Ishikawa (cell line): ENCODE data around the gene PDCD11.

Source experiments
- CEBPB ChIP-seq: IDR thresholded peaks from 2 replicates; pipeline ENCODE4 v1.6.1; 2012
- CREB1 ChIP-seq: IDR thresholded peaks from 2 replicates; pipeline ENCODE4 v1.6.1; 2012; ENCODE audit warnings: low read depth
- EGR1 ChIP-seq: IDR thresholded peaks from 2 replicates; pipeline ENCODE4 v1.6.1; 2012
- EP300 ChIP-seq: IDR thresholded peaks from 2 replicates; pipeline ENCODE4 v1.6.1; 2012; ENCODE audit warnings: borderline replicate concordance
- FOXM1 ChIP-seq: IDR thresholded peaks from 2 replicates; pipeline ENCODE4 v1.6.1; 2012; ENCODE audit warnings: low read depth, borderline replicate concordance
- MAX ChIP-seq: IDR thresholded peaks from 2 replicates; pipeline ENCODE4 v1.6.1; 2012
- NFIC ChIP-seq: IDR thresholded peaks from 2 replicates; pipeline ENCODE4 v1.6.1; 2012
- RAD21 ChIP-seq: IDR thresholded peaks from 2 replicates; pipeline ENCODE4 v1.6.1; 2012; ENCODE audit warnings: low read depth
- REST ChIP-seq: IDR thresholded peaks from 2 replicates; pipeline ENCODE4 v1.6.1; 2012; ENCODE audit warnings: low read depth, mild to moderate bottlenecking
- TAF1 ChIP-seq: IDR thresholded peaks from 2 replicates; pipeline ENCODE4 v1.6.1; 2012; ENCODE audit warnings: low read depth, mild to moderate bottlenecking
- TCF12 ChIP-seq: IDR thresholded peaks from 2 replicates; pipeline ENCODE4 v1.6.1; 2012; ENCODE audit warnings: low read depth
- TEAD4 ChIP-seq: IDR thresholded peaks from 2 replicates; pipeline ENCODE4 v1.6.1; 2012
- USF1 ChIP-seq: IDR thresholded peaks from 2 replicates; pipeline ENCODE4 v1.6.1; 2012
- YY1 ChIP-seq: IDR thresholded peaks from 2 replicates; pipeline ENCODE4 v1.6.1; 2012; ENCODE audit warnings: low read depth
- ZBTB7A ChIP-seq: IDR thresholded peaks from 2 replicates; pipeline ENCODE4 v1.6.1; 2012; ENCODE audit warnings: low read depth

Gene PDCD11

GRCh38 chr10:103442031-103442461, 45.6 kb downstream of the PDCD11 start:
- no peak for TF ChIP-seq MAX
- no peak for TF ChIP-seq YY1
- no peak for TF ChIP-seq USF1
- TF ChIP-seq CEBPB, result no peak
- no peak for TF ChIP-seq EP300
- no peak for TF ChIP-seq NFIC
- no peak for TF ChIP-seq TAF1
- TF ChIP-seq TEAD4, result no peak
- TF ChIP-seq ZBTB7A, result no peak
- no peak for TF ChIP-seq EGR1
- TF ChIP-seq CREB1, result no peak
- TF ChIP-seq FOXM1, result no peak
- TF ChIP-seq RAD21, result no peak
- no peak for TF ChIP-seq TCF12
- TF ChIP-seq REST, result no peak

- TF ChIP-seq ZBTB7A (no peak), FOXM1 (no peak), TEAD4 (no peak), NFIC (no peak), EGR1 (no peak)
These were observed 47.2 kb downstream of the PDCD11 start for GRCh38 chr10:103443475-103444185.

GRCh38 chr10:103444478-103444877, 48.1 kb downstream of the PDCD11 start:
- TF ChIP-seq TAF1 (no peak), ZBTB7A (no peak), REST (no peak), RAD21 (no peak), TEAD4 (no peak), CEBPB (no peak), TCF12 (no peak), EGR1 (no peak), CREB1 (no peak), MAX (no peak), USF1 (no peak)

GRCh38 chr10:103445366-103445765, 48.9 kb downstream of the PDCD11 start:
- TF ChIP-seq FOXM1 (no peak), RAD21 (no peak), TCF12 (no peak), EGR1 (no peak), EP300 (no peak), YY1 (no peak), CREB1 (no peak), ZBTB7A (no peak), USF1 (no peak), CEBPB (no peak), NFIC (no peak)

GRCh38 chr10:103445767-103446567, 49.5 kb downstream of the PDCD11 start:
- TF ChIP-seq TAF1 (no peak), FOXM1 (no peak), CEBPB (no peak), TCF12 (no peak), EP300 (no peak), TEAD4 (no peak), ZBTB7A (no peak), CREB1 (no peak), USF1 (no peak), EGR1 (no peak), RAD21 (no peak), MAX (no peak), YY1 (no peak), NFIC (no peak), REST (no peak)
